Pancreas (tissue), 10 donors: ENCODE data around the gene PCDHA8. TPM values are rescaled to one million over a fixed set of nuclear protein-coding genes. Genes with fewer than 3 reads are reported as not detected.

Source experiments
- ATAC-seq, 4 donors: fragments of 200-7000 bp; cut with Tn5 transposase; one replicate each; pipeline versions ENCODE4 v1.8.0 to v1.9.1; 2020; ENCODE audit warnings: mild to moderate bottlenecking in 4 of 4, moderate library complexity in 4 of 4
- DNase-seq, 6 donors: peaks; one replicate each; pipeline ENCODE4 v3.0.0-alpha.2; 2020
- FAIRE-seq: peaks from 2 replicates; lab custom pipeline; 2012; peaks lifted over from hg19 to GRCh38; lab: Jason Lieb, UNC
- H3K27ac ChIP-seq, 4 donors: fragments of 200-600 bp; sonication (generic); 1 replicate in 3 of 4; 2 replicates in 1 of 4; pipeline versions ENCODE4 v1.5.0 to v1.8.0; 2020
- H3K27me3 ChIP-seq, 4 donors: fragments of 200-600 bp; one replicate each; pipeline ENCODE4 v1.8.0; 2021
- H3K36me3 ChIP-seq, 3 donors: fragments of 200-600 bp; sonication (generic) in 1 of 3; one replicate each; pipeline versions ENCODE4 v1.5.0 to v1.8.0; 2020 to 2021
- H3K4me1 ChIP-seq, 3 donors: fragments of 200-600 bp; one replicate each; pipeline ENCODE4 v1.8.0; 2021
- H3K4me3 ChIP-seq, 4 donors: fragments of 200-600 bp; sonication (generic) in 2 of 4; one replicate each; pipeline versions ENCODE4 v1.5.0 to v1.8.0; 2020 to 2021
- H3K9me3 ChIP-seq, 4 donors: fragments of 200-600 bp; one replicate each; pipeline ENCODE4 v1.8.0; 2021
- CTCF ChIP-seq, 4 donors: fragments of 200-600 bp; sonication (generic) in 3 of 4; IDR thresholded peaks; one replicate each; pipeline versions ENCODE4 v1.5.0 to v1.8.0; 2021; ENCODE audit warnings: antibody characterized with exemption in 4 of 4
- WGBS, 2 donors: extraction: QIAGEN DNeasy Blood & Tissue Kit; methylation state at CpG; one replicate each; pipeline ENCODE4 v1.1.7; 2013; 5-methylcytosine and 5-hydroxymethylcytosine counted together
- intact Hi-C, 3 donors: fragments of 100-400 bp; cut with DNase I; formaldehyde crosslinking; loops; one replicate each; pipeline versions ENCODE4 v1.11.1 to v1.14.2; 2022
- polyA plus RNA-seq, 2 donors: library from polyadenylated mRNA; stranded (reverse); fragments of 200-250 nt; gene quantifications; one replicate each; pipeline ENCODE4 v1.2.3, GENCODE V29; 2013
- total RNA-seq, 6 donors: library from RNA; stranded (reverse); fragmentation: NEBNext Ultra II Directional in 4 of 6; extraction: Animal tissue kit (Norgen Biotek cat#: 25700) in 4 of 6; gene quantifications; one replicate each; pipeline versions ENCODE4 v1.2.1 to v1.2.4, GENCODE V29; 2021 to 2023
- donor health status: healthy with polysubstance abuse.
- donor health status: DM: no; HTN: no; CAD: no; lungs with moderate emphysema.
- donor health status: DM: no; HTN: no; CAD: no.
- donor health status: control.
- donor health status: control.
- donor health status: Bipolar disorder and iron deficiency.
- donor health status: DM: yes; HTN: yes; CAD: no.
- donor health status: DM: no; HTN: no; CAD: no.
- donor health status: DM: no; HTN: no; CAD: no.
- donor health status: DM: yes; HTN: yes; CAD: no.

The PCDHA8 gene
- total and polyA plus RNA-seq, 8 donors, result 0.08 to 0.76 (median 0.40) TPM

DNA sequence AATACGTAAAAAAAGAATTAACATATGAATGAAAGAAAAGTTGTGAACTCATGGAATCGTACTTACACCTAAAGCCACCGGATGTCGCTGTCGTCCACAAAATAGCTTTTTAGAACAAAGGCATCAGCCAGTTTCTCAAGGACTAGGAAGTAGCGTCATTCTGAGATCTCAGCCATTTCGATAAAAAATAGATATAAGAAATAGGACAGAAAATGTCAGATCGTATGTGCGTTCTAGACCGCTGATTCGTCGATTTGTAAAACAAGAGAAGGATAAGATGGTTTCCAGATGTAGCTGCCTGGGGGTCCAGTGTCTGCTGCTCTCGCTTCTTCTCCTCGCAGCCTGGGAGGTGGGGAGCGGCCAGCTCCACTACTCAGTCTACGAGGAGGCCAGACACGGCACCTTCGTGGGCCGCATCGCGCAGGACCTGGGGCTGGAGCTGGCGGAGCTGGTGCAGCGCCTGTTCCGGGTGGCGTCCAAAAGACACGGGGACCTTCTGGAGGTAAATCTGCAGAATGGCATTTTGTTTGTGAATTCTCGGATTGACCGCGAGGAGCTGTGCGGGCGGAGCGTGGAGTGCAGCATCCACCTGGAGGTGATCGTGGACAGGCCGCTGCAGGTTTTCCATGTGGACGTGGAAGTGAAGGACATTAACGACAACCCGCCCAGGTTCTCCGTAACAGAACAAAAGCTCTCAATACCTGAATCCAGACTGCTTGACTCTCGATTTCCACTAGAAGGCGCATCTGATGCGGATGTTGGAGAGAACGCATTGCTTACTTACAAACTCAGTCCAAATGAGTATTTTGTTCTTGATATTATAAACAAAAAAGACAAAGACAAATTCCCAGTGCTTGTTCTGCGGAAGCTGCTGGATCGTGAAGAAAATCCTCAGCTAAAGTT is 15.0 kb downstream of the PCDHA8 start, which contains the start of gene PCDHA10:
Gene PCDHA10, plus strand, starts transcription at position 126 of the 903 bp plus-strand sequence. Its CDS starts 152 bp downstream, at position 278.
- no peak for FAIRE-seq
- intact Hi-C loops, result no loop called here
- WGBS, 2 donors, result 18% methylated on average over 44 of the region's 44 CpGs; no CpG with 5 or more reads in 1 of the 2 donors
- no peaks in the 10 kb centered on the region for H3K9me3 ChIP-seq
- peak within 1 kb of the TSS in 3 of 4 donors; percentile 13 to 38 (median 34) for H3K4me3 ChIP-seq
- H3K27ac ChIP-seq, result peak within 1 kb of the TSS in 3 of 4 donors; percentile 34 to 54 (median 38)
- no peaks in the 10 kb centered on the region for H3K4me1 ChIP-seq
- no peak for DNase-seq
- H3K36me3 ChIP-seq, result no peaks in the 10 kb centered on the region
- peak in 2 of 4 donors; percentile 5 to 12 for TF ChIP-seq CTCF (IDR thresholded peaks at IDR 0.05)
- no peaks in the 10 kb centered on the region for H3K27me3 ChIP-seq
- peak; percentile 79 to 97 (median 90) for ATAC-seq

GRCh38 chr5:140857177-140857986 is 16.4 kb downstream of the PCDHA8 start:
- ATAC-seq (no peak), DNase-seq (peak in 1 of 6 donors; percentile 61), FAIRE-seq (no peak)
- intact Hi-C loops, result no loop called here
- TF ChIP-seq CTCF (IDR thresholded peaks at IDR 0.05), result no peak
- 45% methylated on average over 94 of the region's 94 CpGs; no CpG with 5 or more reads in 1 of the 2 donors for WGBS, 2 donors
- Histone ChIP-seq H3K36me3 (no peaks in the 10 kb centered on the region), H3K9me3 (no peaks in the 10 kb centered on the region), H3K27ac (no peak overlapping the region), H3K4me3 (no peak overlapping the region), H3K27me3 (no peaks in the 10 kb centered on the region), H3K4me1 (no peaks in the 10 kb centered on the region)

GRCh38 chr5:140857987-140858240 is 16.9 kb downstream of the PCDHA8 start:
- no peaks in the 10 kb centered on the region for H3K4me1 ChIP-seq
- H3K9me3 ChIP-seq, result no peaks in the 10 kb centered on the region
- TF ChIP-seq CTCF (IDR thresholded peaks at IDR 0.05), result no peak
- no peak for DNase-seq
- ATAC-seq, result no peak
- H3K27ac ChIP-seq, result no peak overlapping the region
- H3K36me3 ChIP-seq, result no peaks in the 10 kb centered on the region
- intact Hi-C loops, result no loop called here
- no peak for FAIRE-seq
- 47% methylated on average over 22 of the region's 22 CpGs; no CpG with 5 or more reads in 1 of the 2 donors for WGBS, 2 donors
- H3K27me3 ChIP-seq, result no peaks in the 10 kb centered on the region
- no peak overlapping the region for H3K4me3 ChIP-seq

GRCh38 chr5:140862441-140863295 is 21.7 kb downstream of the PCDHA8 start:
- ATAC-seq, result no peak
- Histone ChIP-seq H3K9me3 (no peaks in the 10 kb centered on the region), H3K27ac (no peak overlapping the region), H3K4me1 (no peaks in the 10 kb centered on the region), H3K27me3 (no peaks in the 10 kb centered on the region), H3K4me3 (no peak overlapping the region), H3K36me3 (no peaks in the 10 kb centered on the region)
- WGBS, 2 donors, result 33 to 36% methylated on average over 64 to 76 of the region's 76 CpGs
- intact Hi-C loops, result no loop called here
- peak in 1 of 6 donors; percentile 54 for DNase-seq
- FAIRE-seq, result no peak
- no peak for TF ChIP-seq CTCF (IDR thresholded peaks at IDR 0.05)
